HepG2 (cell line): ENCODE data around the gene METTL16. TPM values are rescaled to one million over a fixed set of nuclear protein-coding genes. Genes with fewer than 3 reads are reported as not detected.

Experiments
- ATF4 ChIP-seq, 2 experiments: fragments of 450-650 bp in 1 of 2; sonication (generic) in 1 of 2; formaldehyde crosslinking; IDR thresholded peaks; 2 replicates each; pipeline versions ENCODE4 v1.5.0 to v1.8.0; 2020 to 2022; ENCODE audit warnings: mild to moderate bottlenecking in 1 of 2, missing genetic modification reagents in 1 of 2
- CEBPZ ChIP-seq: IDR thresholded peaks from 2 replicates; pipeline ENCODE4 v1.6.1; 2012; ENCODE audit warnings: low read length, improper control_type of control experiment
- HDAC1 ChIP-seq: sonication (generic); formaldehyde crosslinking; IDR thresholded peaks from 2 replicates; pipeline ENCODE4 v1.5.1; 2020; ENCODE audit warnings: mild to moderate bottlenecking, missing genetic modification reagents
- HOXA7 ChIP-seq: sonication (generic); formaldehyde crosslinking; IDR thresholded peaks from 2 replicates; pipeline ENCODE4 v1.8.1; 2022; ENCODE audit warnings: mild to moderate bottlenecking, missing genetic modification reagents, moderate library complexity
- HOXA9 ChIP-seq: sonication (generic); formaldehyde crosslinking; IDR thresholded peaks from 2 replicates; pipeline ENCODE4 v1.8.1; 2022; ENCODE audit warnings: missing genetic modification reagents, mild to moderate bottlenecking, moderate library complexity, borderline replicate concordance
- MAFF ChIP-seq: IDR thresholded peaks from 2 replicates; pipeline ENCODE4 v1.6.1; 2011; ENCODE audit warnings: low read depth, low read length, improper control_type of control experiment
- MTF1 ChIP-seq: sonication (generic); formaldehyde crosslinking; IDR thresholded peaks from 2 replicates; pipeline ENCODE4 v1.5.0; 2020; ENCODE audit warnings: missing genetic modification reagents
- NR2C2 ChIP-seq: sonication (generic); formaldehyde crosslinking; IDR thresholded peaks from 2 replicates; pipeline ENCODE4 v1.4.0; 2020; ENCODE audit warnings: missing genetic modification reagents, mild to moderate bottlenecking, moderate library complexity, borderline replicate concordance
- RBM39 ChIP-seq: fragments of 200-400 bp; formaldehyde crosslinking; IDR thresholded peaks from one replicate; pipeline ENCODE4 v1.6.1; 2018; ENCODE audit warnings: antibody characterized with exemption, mild to moderate bottlenecking, low read depth, low read length; ENCODE audit not compliant: poor library complexity, severe bottlenecking
- SKI ChIP-seq: fragments of 450-650 bp; IDR thresholded peaks from one replicate; pipeline ENCODE4 v1.6.1; 2018; ENCODE audit warnings: mild to moderate bottlenecking; ENCODE audit not compliant: partially characterized antibody
- SRSF4 ChIP-seq: fragments of 200-400 bp; formaldehyde crosslinking; IDR thresholded peaks from one replicate; pipeline ENCODE4 v1.6.1; 2018; ENCODE audit warnings: mild to moderate bottlenecking, low read depth, low read length, moderate library complexity; ENCODE audit not compliant: poor library complexity, severe bottlenecking
- ZBTB42 ChIP-seq: sonication (generic); formaldehyde crosslinking; IDR thresholded peaks from 2 replicates; pipeline ENCODE4 v1.5.0; 2020; ENCODE audit warnings: mild to moderate bottlenecking, missing genetic modification reagents
- ZMYM4 ChIP-seq: sonication (generic); formaldehyde crosslinking; IDR thresholded peaks from 2 replicates; pipeline ENCODE4 v1.8.1; 2023; ENCODE audit warnings: mild to moderate bottlenecking, missing genetic modification reagents
- ZNF274 ChIP-seq: sonication (generic); formaldehyde crosslinking; IDR thresholded peaks from 2 replicates; pipeline ENCODE4 v1.5.1; 2020; ENCODE audit warnings: mild to moderate bottlenecking, missing genetic modification reagents
- ZNF432 ChIP-seq: sonication (generic); formaldehyde crosslinking; IDR thresholded peaks from 2 replicates; pipeline ENCODE4 v1.5.0; 2020; ENCODE audit warnings: missing genetic modification reagents, mild to moderate bottlenecking, borderline replicate concordance
- ZNF546 ChIP-seq: sonication (generic); formaldehyde crosslinking; conservative IDR thresholded peaks from 2 replicates; pipeline ENCODE4 v1.8.1; 2023; ENCODE audit warnings: mild to moderate bottlenecking, missing genetic modification reagents
- ZNF605 ChIP-seq: sonication (generic); formaldehyde crosslinking; IDR thresholded peaks from 2 replicates; pipeline ENCODE4 v1.8.0; 2022; ENCODE audit warnings: mild to moderate bottlenecking, missing genetic modification reagents
- ZNF710 ChIP-seq: sonication (generic); formaldehyde crosslinking; IDR thresholded peaks from 2 replicates; pipeline ENCODE4 v1.5.0; 2020; ENCODE audit warnings: mild to moderate bottlenecking, missing genetic modification reagents, borderline replicate concordance
- ZNF839 ChIP-seq: sonication (generic); formaldehyde crosslinking; IDR thresholded peaks from 2 replicates; pipeline ENCODE4 v1.4.0; 2020; ENCODE audit warnings: missing genetic modification reagents, mild to moderate bottlenecking, borderline replicate concordance
- polyA plus RNA-seq, 8 experiments: library from polyadenylated mRNA; depleted of rRNA in 3 of 8; stranded (reverse) in 7 of 8; unstranded in 1 of 8; fragments of >200 nt; fragmentation: Illumina TruSeq in 4 of 8; extraction: Trizol in 4 of 8; gene quantifications; 2 replicates each; pipeline versions ENCODE4 v1.2.1 to v1.2.3, GENCODE V29; 2011 to 2016; ENCODE audit warnings: low read depth in 4 of 8, missing spikeins in 1 of 8, mixed read lengths in 1 of 8; ENCODE audit not compliant: insufficient read depth in 1 of 8
- total RNA-seq, 5 experiments: library from RNA; depleted of rRNA; stranded (reverse); fragments of >200 nt; fragmentation: Illumina TruSeq; extraction: Trizol; gene quantifications; 2 replicates each; pipeline ENCODE4 v1.2.3, GENCODE V29; 2016; ENCODE audit warnings: low read depth in 1 of 5

Gene METTL16
- total and polyA plus RNA-seq, 2 of the 13 experiments (the other 11 are each of a cell fraction or from before 2014, with no cell fraction given): 11.6 to 18.5 TPM

- no peak for TF ChIP-seq ZNF432
- TF ChIP-seq ZNF839 (CRISPR knock-in tag): no peak
- no peak for TF ChIP-seq ZBTB42 (CRISPR knock-in tag)
- TF ChIP-seq RBM39: no peak
- 0 out of 2 replicates have a peak, but pooled peaks have one; percentile 6 for TF ChIP-seq ZMYM4
- TF ChIP-seq ATF4 (CRISPR knock-in tag; IDR thresholded peaks at IDR 0.05): no peak
- no peak for TF ChIP-seq ZNF710 (CRISPR knock-in tag)
- TF ChIP-seq ZNF274: no peak
- no peak for TF ChIP-seq HOXA9 (CRISPR knock-in tag)
- peak; percentile 45; the same call in 1 of the 2 replicates for TF ChIP-seq NR2C2 (CRISPR knock-in tag)
- TF ChIP-seq MAFF: no peak
- no peak for TF ChIP-seq MTF1
- no peak for TF ChIP-seq ZNF605 (CRISPR knock-in tag)
- TF ChIP-seq CEBPZ: no peak
- TF ChIP-seq HDAC1 (CRISPR knock-in tag): peak; percentile 58
- no peak for TF ChIP-seq ZNF546 (CRISPR knock-in tag)
- TF ChIP-seq SRSF4: no peak
- TF ChIP-seq HOXA7 (CRISPR knock-in tag): no peak
- peak; percentile 25 for TF ChIP-seq SKI
Measured at GRCh38 chr17:2400877-2401425, 110.7 kb downstream of the METTL16 start, which contains the start of gene MNT (continued).
